Liver (tissue), 3 donors: Measurements from ENCODE around the gene WASF1.

Experiments used
- GABPA ChIP-seq, 2 donors: IDR thresholded peaks in 1 of 2; conservative IDR thresholded peaks in 1 of 2; 2 replicates each; pipeline ENCODE4 v1.6.1; 2016; ENCODE audit warnings: antibody characterized with exemption in 2 of 2, mild to moderate bottlenecking in 1 of 2, moderate library complexity in 1 of 2
- HNF4G ChIP-seq: IDR thresholded peaks from 2 replicates; pipeline ENCODE4 v1.6.1; 2016; ENCODE audit warnings: antibody characterized with exemption
- JUND ChIP-seq, 2 donors: IDR thresholded peaks; 2 replicates each; pipeline ENCODE4 v1.6.1; 2016; ENCODE audit warnings: antibody characterized with exemption in 2 of 2
- NR2F2 ChIP-seq: IDR thresholded peaks from 2 replicates; pipeline ENCODE4 v1.6.1; 2016; ENCODE audit warnings: antibody characterized with exemption
- RAD21 ChIP-seq, 2 donors: IDR thresholded peaks; 2 replicates each; pipeline ENCODE4 v1.6.1; 2016; ENCODE audit warnings: antibody characterized with exemption in 2 of 2, mild to moderate bottlenecking in 2 of 2
- TAF1 ChIP-seq: conservative IDR thresholded peaks from 2 replicates; pipeline ENCODE4 v1.6.1; 2016; ENCODE audit warnings: antibody characterized with exemption, mild to moderate bottlenecking
- YY1 ChIP-seq: IDR thresholded peaks from 2 replicates; pipeline ENCODE4 v1.6.1; 2016; ENCODE audit warnings: antibody characterized with exemption, mild to moderate bottlenecking
- TF ChIP-seq, protein P1 (sequence below): fragments of 150-350 bp; IDR thresholded peaks from 2 replicates; pipeline ENCODE4 v1.5.1; 2017; ENCODE audit warnings: improper control_type of control experiment, low read depth, low read length; ENCODE audit not compliant: missing input control
- TF ChIP-seq, protein P2 (sequence below): IDR thresholded peaks from 2 replicates; pipeline ENCODE4 v1.6.1; 2016; ENCODE audit warnings: antibody characterized with exemption
- TF ChIP-seq, protein P3 (sequence below): IDR thresholded peaks from 2 replicates; pipeline ENCODE4 v1.6.1; 2016; ENCODE audit warnings: antibody characterized with exemption
- TF ChIP-seq, protein P4 (sequence below): IDR thresholded peaks from 2 replicates; pipeline ENCODE4 v1.6.1; 2016; ENCODE audit warnings: antibody characterized with exemption, mild to moderate bottlenecking
- TF ChIP-seq, protein P5 (sequence below): IDR thresholded peaks from 2 replicates; pipeline ENCODE4 v1.6.1; 2016; ENCODE audit warnings: antibody characterized with exemption
- donor health status: healthy.
- donor health status: healthy.

DNA sequence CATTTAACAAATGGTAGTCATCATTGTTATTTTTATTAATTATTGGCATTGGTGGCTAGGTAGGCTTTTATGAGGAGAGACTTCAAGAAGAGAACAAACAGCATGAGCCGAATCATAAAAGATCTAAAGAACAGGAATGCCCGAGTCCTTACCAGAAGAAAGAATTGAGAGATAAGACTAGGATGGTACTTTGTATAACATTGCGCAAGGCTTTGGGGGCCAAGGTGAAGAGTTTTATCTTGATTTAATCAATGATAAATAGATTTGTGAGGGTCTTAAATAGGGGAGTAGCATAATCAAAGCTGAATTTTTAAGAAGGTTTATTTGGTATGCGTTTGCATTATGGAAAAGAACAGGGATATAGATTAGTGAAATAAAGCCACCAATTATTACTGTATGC is 16.2 kb upstream of the WASF1 start:
- TF ChIP-seq, protein P1, sequence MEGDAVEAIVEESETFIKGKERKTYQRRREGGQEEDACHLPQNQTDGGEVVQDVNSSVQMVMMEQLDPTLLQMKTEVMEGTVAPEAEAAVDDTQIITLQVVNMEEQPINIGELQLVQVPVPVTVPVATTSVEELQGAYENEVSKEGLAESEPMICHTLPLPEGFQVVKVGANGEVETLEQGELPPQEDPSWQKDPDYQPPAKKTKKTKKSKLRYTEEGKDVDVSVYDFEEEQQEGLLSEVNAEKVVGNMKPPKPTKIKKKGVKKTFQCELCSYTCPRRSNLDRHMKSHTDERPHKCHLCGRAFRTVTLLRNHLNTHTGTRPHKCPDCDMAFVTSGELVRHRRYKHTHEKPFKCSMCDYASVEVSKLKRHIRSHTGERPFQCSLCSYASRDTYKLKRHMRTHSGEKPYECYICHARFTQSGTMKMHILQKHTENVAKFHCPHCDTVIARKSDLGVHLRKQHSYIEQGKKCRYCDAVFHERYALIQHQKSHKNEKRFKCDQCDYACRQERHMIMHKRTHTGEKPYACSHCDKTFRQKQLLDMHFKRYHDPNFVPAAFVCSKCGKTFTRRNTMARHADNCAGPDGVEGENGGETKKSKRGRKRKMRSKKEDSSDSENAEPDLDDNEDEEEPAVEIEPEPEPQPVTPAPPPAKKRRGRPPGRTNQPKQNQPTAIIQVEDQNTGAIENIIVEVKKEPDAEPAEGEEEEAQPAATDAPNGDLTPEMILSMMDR = no peak
- TF ChIP-seq TAF1 = no peak
- no peak for TF ChIP-seq NR2F2
- TF ChIP-seq, protein P2, sequence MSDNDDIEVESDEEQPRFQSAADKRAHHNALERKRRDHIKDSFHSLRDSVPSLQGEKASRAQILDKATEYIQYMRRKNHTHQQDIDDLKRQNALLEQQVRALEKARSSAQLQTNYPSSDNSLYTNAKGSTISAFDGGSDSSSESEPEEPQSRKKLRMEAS = no peak
- TF ChIP-seq HNF4G = no peak
- TF ChIP-seq YY1 = no peak
- TF ChIP-seq, protein P3, sequence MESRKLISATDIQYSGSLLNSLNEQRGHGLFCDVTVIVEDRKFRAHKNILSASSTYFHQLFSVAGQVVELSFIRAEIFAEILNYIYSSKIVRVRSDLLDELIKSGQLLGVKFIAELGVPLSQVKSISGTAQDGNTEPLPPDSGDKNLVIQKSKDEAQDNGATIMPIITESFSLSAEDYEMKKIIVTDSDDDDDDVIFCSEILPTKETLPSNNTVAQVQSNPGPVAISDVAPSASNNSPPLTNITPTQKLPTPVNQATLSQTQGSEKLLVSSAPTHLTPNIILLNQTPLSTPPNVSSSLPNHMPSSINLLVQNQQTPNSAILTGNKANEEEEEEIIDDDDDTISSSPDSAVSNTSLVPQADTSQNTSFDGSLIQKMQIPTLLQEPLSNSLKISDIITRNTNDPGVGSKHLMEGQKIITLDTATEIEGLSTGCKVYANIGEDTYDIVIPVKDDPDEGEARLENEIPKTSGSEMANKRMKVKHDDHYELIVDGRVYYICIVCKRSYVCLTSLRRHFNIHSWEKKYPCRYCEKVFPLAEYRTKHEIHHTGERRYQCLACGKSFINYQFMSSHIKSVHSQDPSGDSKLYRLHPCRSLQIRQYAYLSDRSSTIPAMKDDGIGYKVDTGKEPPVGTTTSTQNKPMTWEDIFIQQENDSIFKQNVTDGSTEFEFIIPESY = no peak
- TF ChIP-seq GABPA (IDR thresholded peaks at IDR 0.05 in 1 of 2, conservative IDR thresholded peaks at IDR 0.05 in 1 of 2) = no peak
- TF ChIP-seq, protein P4, sequence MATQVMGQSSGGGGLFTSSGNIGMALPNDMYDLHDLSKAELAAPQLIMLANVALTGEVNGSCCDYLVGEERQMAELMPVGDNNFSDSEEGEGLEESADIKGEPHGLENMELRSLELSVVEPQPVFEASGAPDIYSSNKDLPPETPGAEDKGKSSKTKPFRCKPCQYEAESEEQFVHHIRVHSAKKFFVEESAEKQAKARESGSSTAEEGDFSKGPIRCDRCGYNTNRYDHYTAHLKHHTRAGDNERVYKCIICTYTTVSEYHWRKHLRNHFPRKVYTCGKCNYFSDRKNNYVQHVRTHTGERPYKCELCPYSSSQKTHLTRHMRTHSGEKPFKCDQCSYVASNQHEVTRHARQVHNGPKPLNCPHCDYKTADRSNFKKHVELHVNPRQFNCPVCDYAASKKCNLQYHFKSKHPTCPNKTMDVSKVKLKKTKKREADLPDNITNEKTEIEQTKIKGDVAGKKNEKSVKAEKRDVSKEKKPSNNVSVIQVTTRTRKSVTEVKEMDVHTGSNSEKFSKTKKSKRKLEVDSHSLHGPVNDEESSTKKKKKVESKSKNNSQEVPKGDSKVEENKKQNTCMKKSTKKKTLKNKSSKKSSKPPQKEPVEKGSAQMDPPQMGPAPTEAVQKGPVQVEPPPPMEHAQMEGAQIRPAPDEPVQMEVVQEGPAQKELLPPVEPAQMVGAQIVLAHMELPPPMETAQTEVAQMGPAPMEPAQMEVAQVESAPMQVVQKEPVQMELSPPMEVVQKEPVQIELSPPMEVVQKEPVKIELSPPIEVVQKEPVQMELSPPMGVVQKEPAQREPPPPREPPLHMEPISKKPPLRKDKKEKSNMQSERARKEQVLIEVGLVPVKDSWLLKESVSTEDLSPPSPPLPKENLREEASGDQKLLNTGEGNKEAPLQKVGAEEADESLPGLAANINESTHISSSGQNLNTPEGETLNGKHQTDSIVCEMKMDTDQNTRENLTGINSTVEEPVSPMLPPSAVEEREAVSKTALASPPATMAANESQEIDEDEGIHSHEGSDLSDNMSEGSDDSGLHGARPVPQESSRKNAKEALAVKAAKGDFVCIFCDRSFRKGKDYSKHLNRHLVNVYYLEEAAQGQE = no peak
- no peak for TF ChIP-seq JUND (IDR thresholded peaks at IDR 0.05)
- TF ChIP-seq, protein P5, sequence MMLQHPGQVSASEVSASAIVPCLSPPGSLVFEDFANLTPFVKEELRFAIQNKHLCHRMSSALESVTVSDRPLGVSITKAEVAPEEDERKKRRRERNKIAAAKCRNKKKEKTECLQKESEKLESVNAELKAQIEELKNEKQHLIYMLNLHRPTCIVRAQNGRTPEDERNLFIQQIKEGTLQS = no peak
- TF ChIP-seq RAD21 (IDR thresholded peaks at IDR 0.05) = no peak
